Kidney epithelial cell (primary cell): ENCODE data around the gene CPA1. TPM values are rescaled to one million over a fixed set of nuclear protein-coding genes. Genes with fewer than 3 reads are reported as not detected.

ENCODE experiments used
- DNase-seq: peaks from one replicate; pipeline ENCODE4 v3.0.0-alpha.2; 2010; ENCODE audit warnings: low read depth
- H3K27me3 ChIP-seq: 2 replicates; pipeline ENCODE4 v1.6.0; 2011; ENCODE audit warnings: low read length; ENCODE audit not compliant: control insufficient read depth, insufficient read depth
- H3K36me3 ChIP-seq: 2 replicates; pipeline ENCODE4 v1.5.1; 2011; ENCODE audit warnings: low read length; ENCODE audit not compliant: control insufficient read depth, insufficient read depth
- H3K4me3 ChIP-seq: 2 replicates; pipeline ENCODE4 v1.5.1; 2011; ENCODE audit warnings: low read depth, mild to moderate bottlenecking, control low read depth, low read length
- CTCF ChIP-seq: IDR thresholded peaks from 2 replicates; pipeline ENCODE4 v1.5.1; 2011; ENCODE audit warnings: mild to moderate bottlenecking, moderate library complexity, low read length, control low read depth, inconsistent platforms; ENCODE audit not compliant: insufficient read depth, poor library complexity, severe bottlenecking
- total RNA-seq: library from RNA; depleted of rRNA; stranded (reverse); fragments of >200 nt; gene quantifications from 2 replicates; pipeline ENCODE4 v1.2.3, GENCODE V29; 2015

CPA1 gene
- total RNA-seq, 1 donor from 2014 or later = not detected

- no peaks in the 10 kb centered on the region for H3K27me3 ChIP-seq
- no peak overlapping the region for H3K4me3 ChIP-seq
- DNase-seq = no peak
- TF ChIP-seq CTCF = no peak
- H3K36me3 ChIP-seq = no peaks in the 10 kb centered on the region
Measured at GRCh38 chr7:130435311-130435854, 55.1 kb downstream of the CPA1 start.

DNA sequence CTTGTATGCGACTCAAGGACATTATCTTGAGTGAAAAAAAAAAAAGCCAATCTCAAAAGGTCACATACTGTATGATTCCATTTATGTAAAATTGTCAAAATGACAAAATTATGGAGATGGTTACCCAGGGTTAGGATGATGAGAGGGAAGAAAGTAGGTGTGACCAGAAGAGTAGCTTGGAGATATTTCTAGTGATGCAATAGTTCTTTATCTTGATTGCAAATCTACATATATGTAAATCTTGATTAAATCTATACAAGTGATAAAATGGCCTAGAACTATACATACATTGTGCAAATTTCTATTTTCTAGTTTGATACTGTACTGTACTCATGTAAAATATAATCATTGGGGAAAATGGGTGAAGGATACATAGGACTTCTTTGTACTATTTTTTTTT, 56.0 kb downstream of the CPA1 start:
- TF ChIP-seq CTCF = no peak
- no peak for DNase-seq

More for the DNA sequence above, 56.0 kb downstream of the CPA1 start:
- Histone ChIP-seq H3K36me3 (no peaks in the 10 kb centered on the region), H3K4me3 (no peak overlapping the region), H3K27me3 (no peaks in the 10 kb centered on the region)

Other genes starting within 250 kb of the CPA1 start
- gene TMEM209, start 175.1 kb upstream of the CPA1 start, total RNA-seq = 22.1 and 24.0 TPM in 2 replicates
- not detected in 2 replicates for gene SSMEM1, start 172.6 kb upstream of the CPA1 start, total RNA-seq
- not detected in 2 replicates for gene CPA2, start 113.6 kb upstream of the CPA1 start, total RNA-seq
- 0.14 and 0.25 TPM in 2 replicates for gene CPA4, start 87.3 kb upstream of the CPA1 start, total RNA-seq
- gene CPA5, start 35.7 kb upstream of the CPA1 start, total RNA-seq = not detected in 2 replicates
- gene CEP41, start 60.5 kb downstream of the CPA1 start, total RNA-seq = 12.9 and 27.8 TPM in 2 replicates
- gene MEST, start 111.6 kb downstream of the CPA1 start, total RNA-seq = 14.2 and 15.2 TPM in 2 replicates